ENCODE measurements around the gene ZCRB1.
A peak's percentile ranks its signal among the peaks of the same experiment; 100 is the strongest.
"Not testable (repeated sequence)": the region's sequence is repeated elsewhere in the genome, so short reads cannot be mapped to it uniquely, and the experiment has no call there.

The ZCRB1 gene

DNA sequence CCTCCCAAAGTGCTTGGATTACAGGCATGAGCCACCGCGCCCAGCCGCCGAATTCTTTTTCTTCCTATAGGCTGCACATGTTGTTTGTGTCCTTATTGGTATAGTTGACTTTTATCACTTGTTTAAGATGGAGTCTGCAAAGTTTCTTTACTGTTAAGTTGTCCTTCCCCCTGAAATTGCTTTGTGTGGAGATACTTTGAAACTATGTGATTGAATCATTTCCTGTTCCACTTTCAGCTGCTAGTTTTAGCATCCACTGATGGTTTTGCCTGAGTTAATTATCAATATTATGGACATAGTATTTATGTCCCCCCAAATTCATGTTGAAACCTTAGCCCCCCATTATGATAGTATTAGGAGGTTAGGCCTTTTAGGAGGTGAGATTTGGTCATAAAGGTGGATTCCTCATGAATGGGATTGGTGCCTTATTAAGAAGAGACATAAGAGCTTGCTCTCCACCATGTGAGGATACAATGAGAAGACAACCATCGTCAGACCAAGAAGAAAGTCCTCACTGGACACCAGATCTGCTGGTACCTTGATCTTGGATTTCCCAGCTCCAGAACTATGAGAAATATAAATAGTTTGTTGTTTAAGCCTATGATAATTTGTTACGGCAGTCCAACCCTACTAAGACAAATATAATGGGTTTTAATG is 35.0 kb upstream of the ZCRB1 start:
- Histone ChIP-seq H2AFZ (ENCODE audit: low read depth, low read length) (no peak overlapping the region), H3K4me2 (ENCODE audit: low read length, poor library complexity, severe bottlenecking) (no peak overlapping the region), H3K27me3 (ENCODE audit: control insufficient read depth in 1 of 2, insufficient read depth in 1 of 2, low read length in 2 of 2) (no peaks in the 10 kb centered on the region), H3K36me3 (ENCODE audit: control insufficient read depth in 1 of 2, insufficient read depth in 2 of 2, low read depth in 1 of 2, low read length in 2 of 2) (peaks cover 3 to 26% of the 10 kb centered on the region in 2 experiments), H3K14ac (ENCODE audit: low read length in 2 of 2) (no peak overlapping the region), H4K8ac (ENCODE audit: low read length) (peak overlapping the region; percentile 48), H3K4me1 (ENCODE audit: control insufficient read depth, insufficient read depth, low read depth, low read length) (peaks cover 3% of the 10 kb centered on the region), H4K91ac (ENCODE audit: low read length) (no peak overlapping the region), H3K9ac (ENCODE audit: low read length) (no peak overlapping the region), H3K4me3 (ENCODE audit: insufficient read depth in 1 of 2, low read depth in 1 of 2, low read length in 2 of 2) (no peak overlapping the region), H3K23ac (ENCODE audit: low read length in 2 of 2) (no peak overlapping the region), H2BK120ac (ENCODE audit: low read depth, low read length) (no peak overlapping the region), H3K18ac (ENCODE audit: low read depth in 1 of 2, low read length in 2 of 2) (no peak overlapping the region), H2BK5ac (ENCODE audit: low read depth, low read length, poor library complexity, severe bottlenecking) (no peak overlapping the region), H2BK12ac (ENCODE audit: low read length in 2 of 2) (no peak overlapping the region), H3K4ac (ENCODE audit: low read depth in 1 of 2, low read length in 2 of 2) (no peak overlapping the region), H2BK15ac (ENCODE audit: low read depth, poor library complexity, severe bottlenecking) (no peak overlapping the region), H3K27ac (ENCODE audit: low read length, poor library complexity, severe bottlenecking) (no peak overlapping the region), H3K79me1 (replicated peaks; ENCODE audit: low read length, poor library complexity, severe bottlenecking) (peaks cover 22% of the 10 kb centered on the region), H2AK5ac (ENCODE audit: low read length, severe bottlenecking) (no peak overlapping the region), H3K9me3 (ENCODE audit: control insufficient read depth, low read length) (no peaks in the 10 kb centered on the region)
- peak; percentile 17 for DNase-seq
- 75% methylated on average over 4 of the region's 6 CpGs for WGBS

GRCh38 chr12:42356344-42356743 is 30.4 kb upstream of the ZCRB1 start:
- Histone ChIP-seq H3K36me3 (ENCODE audit: control insufficient read depth in 1 of 2, insufficient read depth in 2 of 2, low read depth in 1 of 2, low read length in 2 of 2) (peaks cover 8 to 41% of the 10 kb centered on the region in 2 experiments), H2AFZ (ENCODE audit: low read depth, low read length) (no peak overlapping the region)
- no CpG with 5 or more reads among the region's 2 CpGs for WGBS

DNA sequence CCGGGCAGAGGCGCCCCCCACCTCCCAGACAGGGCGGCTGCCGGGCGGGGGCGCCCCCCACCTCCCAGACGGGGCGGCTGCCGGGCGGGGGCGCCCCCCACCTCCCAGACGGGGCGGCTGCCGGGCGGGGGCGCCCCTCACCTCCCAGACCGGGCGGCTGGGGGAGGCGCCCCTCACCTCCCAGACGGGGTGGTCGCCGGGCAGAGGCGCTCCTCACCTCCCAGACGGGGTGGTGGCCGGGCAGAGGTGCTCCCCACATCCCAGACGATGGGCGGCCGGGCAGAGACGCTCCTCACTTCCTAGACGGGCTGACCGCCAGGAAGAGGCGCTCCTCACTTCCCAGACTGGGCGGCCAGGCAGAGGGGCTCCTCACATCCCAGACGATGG is 24.1 kb upstream of the ZCRB1 start:
- not testable (repeated sequence) for H2AK5ac ChIP-seq (ENCODE audit: low read length, severe bottlenecking); H3K4me2 ChIP-seq (ENCODE audit: low read length, poor library complexity, severe bottlenecking); H2BK5ac ChIP-seq (ENCODE audit: low read depth, low read length, poor library complexity, severe bottlenecking); H3K79me1 ChIP-seq (replicated peaks; ENCODE audit: low read length, poor library complexity, severe bottlenecking); H3K23ac ChIP-seq (ENCODE audit: low read length in 2 of 2); H3K4me3 ChIP-seq (ENCODE audit: insufficient read depth in 1 of 2, low read depth in 1 of 2, low read length in 2 of 2); H3K27ac ChIP-seq (ENCODE audit: low read length, poor library complexity, severe bottlenecking); H2BK120ac ChIP-seq (ENCODE audit: low read depth, low read length); H2AFZ ChIP-seq (ENCODE audit: low read depth, low read length); H2BK12ac ChIP-seq (ENCODE audit: low read length in 2 of 2); H2BK15ac ChIP-seq (ENCODE audit: low read depth, poor library complexity, severe bottlenecking); H3K18ac ChIP-seq (ENCODE audit: low read depth in 1 of 2, low read length in 2 of 2); H3K4ac ChIP-seq (ENCODE audit: low read depth in 1 of 2, low read length in 2 of 2); H3K9ac ChIP-seq (ENCODE audit: low read length); H3K27me3 ChIP-seq (ENCODE audit: control insufficient read depth in 1 of 2, insufficient read depth in 1 of 2, low read length in 2 of 2); H3K4me1 ChIP-seq (ENCODE audit: control insufficient read depth, insufficient read depth, low read depth, low read length); DNase-seq; H4K8ac ChIP-seq (ENCODE audit: low read length); H3K14ac ChIP-seq (ENCODE audit: low read length in 2 of 2); H3K9me3 ChIP-seq (ENCODE audit: control insufficient read depth, low read length); H4K91ac ChIP-seq (ENCODE audit: low read length)
- 94% methylated on average over 33 of the region's 34 CpGs for WGBS
- peaks cover 7 to 21% of the 10 kb centered on the region in 2 experiments for H3K36me3 ChIP-seq (ENCODE audit: control insufficient read depth in 1 of 2, insufficient read depth in 2 of 2, low read depth in 1 of 2, low read length in 2 of 2)

More at GRCh38 chr12:42356344-42356743, 30.4 kb upstream of the ZCRB1 start:
- peaks cover 3% of the 10 kb centered on the region for H3K4me1 ChIP-seq (ENCODE audit: control insufficient read depth, insufficient read depth, low read depth, low read length)
- H4K8ac ChIP-seq (ENCODE audit: low read length): no peak overlapping the region
- no peak overlapping the region for H3K9ac ChIP-seq (ENCODE audit: low read length)
- DNase-seq: no peak
- H3K27me3 ChIP-seq (ENCODE audit: control insufficient read depth in 1 of 2, insufficient read depth in 1 of 2, low read length in 2 of 2): no peaks in the 10 kb centered on the region
- H3K23ac ChIP-seq (ENCODE audit: low read length in 2 of 2): no peak overlapping the region
- H2BK15ac ChIP-seq (ENCODE audit: low read depth, poor library complexity, severe bottlenecking): no peak overlapping the region
- no peak overlapping the region for H4K91ac ChIP-seq (ENCODE audit: low read length)
- no peaks in the 10 kb centered on the region for H3K9me3 ChIP-seq (ENCODE audit: control insufficient read depth, low read length)
- no peak overlapping the region for H3K4ac ChIP-seq (ENCODE audit: low read depth in 1 of 2, low read length in 2 of 2)
- no peak overlapping the region for H2BK120ac ChIP-seq (ENCODE audit: low read depth, low read length)
- H3K27ac ChIP-seq (ENCODE audit: low read length, poor library complexity, severe bottlenecking): no peak overlapping the region
- H3K18ac ChIP-seq (ENCODE audit: low read depth in 1 of 2, low read length in 2 of 2): no peak overlapping the region
- no peak overlapping the region for H2AK5ac ChIP-seq (ENCODE audit: low read length, severe bottlenecking)
- no peak overlapping the region for H2BK12ac ChIP-seq (ENCODE audit: low read length in 2 of 2)
- peaks cover 11% of the 10 kb centered on the region for H3K79me1 ChIP-seq (replicated peaks; ENCODE audit: low read length, poor library complexity, severe bottlenecking)
- no peak overlapping the region for H2BK5ac ChIP-seq (ENCODE audit: low read depth, low read length, poor library complexity, severe bottlenecking)
- H3K14ac ChIP-seq (ENCODE audit: low read length in 2 of 2): no peak overlapping the region
- H3K4me3 ChIP-seq (ENCODE audit: insufficient read depth in 1 of 2, low read depth in 1 of 2, low read length in 2 of 2): no peak overlapping the region
- no peak overlapping the region for H3K4me2 ChIP-seq (ENCODE audit: low read length, poor library complexity, severe bottlenecking)

DNA sequence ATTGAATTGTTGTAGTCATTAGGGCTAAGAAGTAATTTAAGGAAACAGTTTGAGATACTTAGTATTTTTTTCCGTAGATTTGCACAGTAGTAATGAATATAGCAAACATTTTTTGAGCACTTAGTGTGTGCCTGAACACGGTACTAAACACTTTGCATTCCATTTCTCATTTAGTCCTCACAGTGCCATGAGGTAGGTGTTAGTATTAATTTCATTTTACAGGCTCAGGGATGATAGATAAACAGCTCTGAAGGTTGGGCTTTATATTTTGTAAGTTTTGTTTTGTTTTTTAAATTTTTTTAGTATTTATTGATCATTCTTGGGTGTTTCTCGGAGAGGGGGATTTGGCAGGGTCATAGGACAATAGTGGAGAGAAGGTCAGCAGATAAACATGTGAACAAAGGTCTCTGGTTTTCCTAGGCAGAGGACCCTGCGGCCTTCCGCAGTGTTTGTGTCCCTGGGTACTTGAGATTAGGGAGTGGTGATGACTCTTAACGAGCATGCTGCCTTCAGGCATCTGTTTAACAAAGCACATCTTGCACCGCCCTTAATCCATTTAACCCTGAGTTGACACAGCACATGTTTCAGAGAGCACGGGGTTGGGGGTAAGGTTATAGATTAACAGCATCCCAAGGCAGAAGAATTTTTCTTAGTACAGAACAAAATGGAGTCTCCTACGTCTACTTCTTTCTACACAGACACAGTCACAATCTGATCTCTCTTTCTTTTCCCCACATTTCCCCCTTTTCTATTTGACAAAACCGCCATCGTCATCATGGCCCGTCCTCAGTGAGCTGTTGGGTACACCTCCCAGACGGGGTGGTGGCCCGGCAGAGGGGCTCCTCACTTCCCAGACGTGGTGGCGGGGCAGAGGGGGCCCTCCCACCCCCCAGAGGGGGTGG is 23.5 kb upstream of the ZCRB1 start:
- not testable (repeated sequence) for H2BK5ac ChIP-seq (ENCODE audit: low read depth, low read length, poor library complexity, severe bottlenecking); H2BK12ac ChIP-seq (ENCODE audit: low read length in 2 of 2); H2AK5ac ChIP-seq (ENCODE audit: low read length, severe bottlenecking); DNase-seq; H3K4me2 ChIP-seq (ENCODE audit: low read length, poor library complexity, severe bottlenecking); H3K79me1 ChIP-seq (replicated peaks; ENCODE audit: low read length, poor library complexity, severe bottlenecking); H3K27me3 ChIP-seq (ENCODE audit: control insufficient read depth in 1 of 2, insufficient read depth in 1 of 2, low read length in 2 of 2); H4K91ac ChIP-seq (ENCODE audit: low read length); H3K9me3 ChIP-seq (ENCODE audit: control insufficient read depth, low read length); H3K27ac ChIP-seq (ENCODE audit: low read length, poor library complexity, severe bottlenecking); H2BK120ac ChIP-seq (ENCODE audit: low read depth, low read length); H3K9ac ChIP-seq (ENCODE audit: low read length); H3K4me3 ChIP-seq (ENCODE audit: insufficient read depth in 1 of 2, low read depth in 1 of 2, low read length in 2 of 2); H3K23ac ChIP-seq (ENCODE audit: low read length in 2 of 2); H2AFZ ChIP-seq (ENCODE audit: low read depth, low read length); H3K4ac ChIP-seq (ENCODE audit: low read depth in 1 of 2, low read length in 2 of 2); H2BK15ac ChIP-seq (ENCODE audit: low read depth, poor library complexity, severe bottlenecking); H3K14ac ChIP-seq (ENCODE audit: low read length in 2 of 2); H4K8ac ChIP-seq (ENCODE audit: low read length); H3K18ac ChIP-seq (ENCODE audit: low read depth in 1 of 2, low read length in 2 of 2); H3K4me1 ChIP-seq (ENCODE audit: control insufficient read depth, insufficient read depth, low read depth, low read length)
- whole genome bisulfite sequencing: 75% methylated on average over 8 of the region's 16 CpGs
- peaks cover 7 to 16% of the 10 kb centered on the region in 2 experiments for H3K36me3 ChIP-seq (ENCODE audit: control insufficient read depth in 1 of 2, insufficient read depth in 2 of 2, low read depth in 1 of 2, low read length in 2 of 2)

Measured in mesenchymal stem cell (in vitro differentiated cells and primary cell).